ENCODE measurements around the gene MYL3.

The MYL3 gene

GRCh38 chr3:46853441-46854415 lies 9.5 kb downstream of the MYL3 start:
- TF ChIP-seq, protein P1, sequence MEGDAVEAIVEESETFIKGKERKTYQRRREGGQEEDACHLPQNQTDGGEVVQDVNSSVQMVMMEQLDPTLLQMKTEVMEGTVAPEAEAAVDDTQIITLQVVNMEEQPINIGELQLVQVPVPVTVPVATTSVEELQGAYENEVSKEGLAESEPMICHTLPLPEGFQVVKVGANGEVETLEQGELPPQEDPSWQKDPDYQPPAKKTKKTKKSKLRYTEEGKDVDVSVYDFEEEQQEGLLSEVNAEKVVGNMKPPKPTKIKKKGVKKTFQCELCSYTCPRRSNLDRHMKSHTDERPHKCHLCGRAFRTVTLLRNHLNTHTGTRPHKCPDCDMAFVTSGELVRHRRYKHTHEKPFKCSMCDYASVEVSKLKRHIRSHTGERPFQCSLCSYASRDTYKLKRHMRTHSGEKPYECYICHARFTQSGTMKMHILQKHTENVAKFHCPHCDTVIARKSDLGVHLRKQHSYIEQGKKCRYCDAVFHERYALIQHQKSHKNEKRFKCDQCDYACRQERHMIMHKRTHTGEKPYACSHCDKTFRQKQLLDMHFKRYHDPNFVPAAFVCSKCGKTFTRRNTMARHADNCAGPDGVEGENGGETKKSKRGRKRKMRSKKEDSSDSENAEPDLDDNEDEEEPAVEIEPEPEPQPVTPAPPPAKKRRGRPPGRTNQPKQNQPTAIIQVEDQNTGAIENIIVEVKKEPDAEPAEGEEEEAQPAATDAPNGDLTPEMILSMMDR (IDR thresholded peaks at IDR 0.05; ENCODE audit: borderline replicate concordance, insufficient read depth, low read depth, low read length): no peak
- H3K4me3 ChIP-seq (ENCODE audit: low read depth, low read length): no peak overlapping the region

DNA sequence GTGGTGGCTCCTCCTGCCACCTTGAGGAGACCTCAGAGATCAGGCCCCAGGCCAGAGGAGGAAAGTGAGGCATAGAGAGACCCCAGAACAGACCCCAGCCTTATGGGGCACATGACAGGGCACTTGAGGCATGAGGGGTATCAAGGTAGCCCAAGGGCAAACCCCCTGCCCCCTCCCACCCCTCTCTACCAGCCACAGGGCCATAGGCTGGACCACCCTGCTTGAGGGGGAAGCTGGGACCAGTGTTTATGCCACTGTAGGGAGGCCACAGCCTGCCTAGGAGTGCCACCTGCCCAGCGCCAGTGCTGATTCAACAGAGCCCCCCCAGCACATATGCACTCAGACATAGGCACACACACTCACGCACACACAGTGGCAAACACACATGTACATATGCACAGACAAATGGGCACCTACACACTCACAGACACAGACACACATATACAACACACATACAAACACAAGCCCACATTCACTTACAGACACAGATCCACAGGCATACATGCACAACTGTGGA lies 10.3 kb downstream of the MYL3 start:
- TF ChIP-seq, protein P1 (IDR thresholded peaks at IDR 0.05; ENCODE audit: borderline replicate concordance, insufficient read depth, low read depth, low read length): no peak
- H3K4me3 ChIP-seq (ENCODE audit: low read depth, low read length): no peak overlapping the region

DNA sequence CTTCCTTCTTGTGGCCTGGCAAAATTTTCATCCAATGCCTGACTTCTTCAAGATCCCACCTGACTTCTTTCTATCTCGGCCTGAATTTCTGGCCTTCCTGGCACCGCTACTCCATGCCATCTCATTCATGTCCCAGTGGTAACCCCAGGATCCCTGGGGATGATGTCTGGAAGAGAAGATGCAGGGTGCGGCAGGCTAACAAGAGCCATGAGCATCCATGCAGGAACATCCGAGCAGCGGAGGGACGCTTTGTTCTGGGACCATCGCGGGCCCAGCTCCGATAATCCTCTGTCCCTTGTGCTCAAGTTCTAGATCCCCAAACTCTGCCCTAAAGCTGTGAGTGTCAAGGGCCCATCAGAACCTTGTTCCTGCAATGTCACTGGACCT lies 10.9 kb downstream of the MYL3 start:
- H3K4me3 ChIP-seq (ENCODE audit: low read depth, low read length): no peak overlapping the region
- TF ChIP-seq, protein P1 (IDR thresholded peaks at IDR 0.05; ENCODE audit: borderline replicate concordance, insufficient read depth, low read depth, low read length): no peak

DNA sequence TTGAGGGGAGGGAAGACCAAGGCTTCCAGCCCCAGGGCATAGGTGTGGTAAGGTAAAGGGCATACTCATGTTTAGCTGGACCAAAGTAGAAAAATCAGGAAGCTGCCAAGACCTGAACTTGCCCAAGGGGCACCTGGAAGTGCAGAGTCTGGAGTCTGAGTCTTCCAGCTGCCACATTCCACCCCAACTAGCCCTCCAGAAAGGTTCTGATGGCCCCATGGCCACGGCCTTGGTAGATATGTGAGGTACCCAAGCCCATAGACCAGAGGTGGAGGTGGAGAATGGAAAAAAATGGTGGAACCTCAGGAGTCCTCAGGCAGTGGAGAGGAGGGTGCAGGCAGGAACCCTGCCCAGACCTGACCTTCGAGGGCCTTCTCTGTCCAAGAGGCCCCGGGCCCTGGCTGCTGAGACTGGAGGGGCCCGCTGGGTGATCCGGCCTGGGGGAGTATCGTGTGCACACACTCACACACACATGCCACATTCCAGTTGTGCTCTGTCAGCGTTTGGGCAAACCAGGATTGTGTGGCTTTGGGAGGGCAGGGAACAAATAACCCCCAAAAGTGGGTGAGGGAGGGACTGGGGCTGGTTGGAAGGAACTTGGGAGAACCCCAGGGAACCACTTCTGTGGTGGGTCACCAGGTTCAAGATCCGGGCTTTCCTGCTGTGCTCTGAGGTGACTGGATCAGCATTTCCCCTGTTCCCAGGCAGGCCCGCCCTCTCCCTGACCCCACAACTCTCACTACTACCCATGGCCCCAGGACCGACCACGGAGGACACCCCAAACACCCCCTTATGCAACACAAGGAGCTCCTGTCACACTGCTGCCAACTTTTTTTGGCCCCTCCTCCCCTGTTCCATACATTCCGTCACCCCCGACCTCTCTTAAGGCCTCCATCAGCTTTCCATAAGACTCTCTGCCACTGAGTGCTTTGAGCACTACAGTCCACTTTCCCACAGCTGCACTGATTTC lies 11.6 kb downstream of the MYL3 start:
- TF ChIP-seq, protein P1 (IDR thresholded peaks at IDR 0.05; ENCODE audit: borderline replicate concordance, insufficient read depth, low read depth, low read length): no peak
- H3K4me3 ChIP-seq (ENCODE audit: low read depth, low read length): no peak overlapping the region

DNA sequence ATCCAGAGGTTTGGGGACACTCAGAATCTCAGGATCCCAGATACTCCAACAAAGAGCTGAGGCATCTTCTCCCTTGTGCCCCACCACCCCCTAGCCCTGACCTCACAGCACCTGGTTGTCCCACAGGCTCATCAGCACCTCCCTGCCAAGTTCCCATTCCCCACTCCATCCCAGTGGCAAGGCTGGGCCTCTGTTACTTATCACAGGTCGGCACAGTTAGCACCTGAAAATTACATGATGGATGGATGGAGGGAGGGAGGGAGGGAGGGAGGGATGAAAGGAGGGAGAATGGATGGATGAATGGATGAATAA lies 12.8 kb downstream of the MYL3 start:
- H3K4me3 ChIP-seq (ENCODE audit: low read depth, low read length): no peak overlapping the region
- TF ChIP-seq, protein P1 (IDR thresholded peaks at IDR 0.05; ENCODE audit: borderline replicate concordance, insufficient read depth, low read depth, low read length): no peak

GRCh38 chr3:46849686-46850467 lies 13.4 kb downstream of the MYL3 start:
- TF ChIP-seq, protein P1 (IDR thresholded peaks at IDR 0.05; ENCODE audit: borderline replicate concordance, insufficient read depth, low read depth, low read length): no peak

More at GRCh38 chr3:46849686-46850467, 13.4 kb downstream of the MYL3 start:
- H3K4me3 ChIP-seq (ENCODE audit: low read depth, low read length): no peak overlapping the region
